ENCODE data around the gene RIT2.
"Not testable (repeated sequence)": the region's sequence is repeated elsewhere in the genome, so short reads cannot be mapped to it uniquely, and the experiment has no call there.

The RIT2 gene

GRCh38 chr18:42850174-42851083 is 265.1 kb downstream of the RIT2 start:
- DNase-seq (ENCODE audit: low read depth in 1 of 2, low spot score in 1 of 2) = no peak

- DNase-seq (ENCODE audit: low read depth in 1 of 2, low spot score in 1 of 2) = no peak
These were observed 276.1 kb downstream of the RIT2 start for GRCh38 chr18:42839408-42839807.

- DNase-seq (ENCODE audit: low read depth in 1 of 2, low spot score in 1 of 2) = no peak
These were observed 276.8 kb downstream of the RIT2 start for GRCh38 chr18:42838546-42839145.

DNA sequence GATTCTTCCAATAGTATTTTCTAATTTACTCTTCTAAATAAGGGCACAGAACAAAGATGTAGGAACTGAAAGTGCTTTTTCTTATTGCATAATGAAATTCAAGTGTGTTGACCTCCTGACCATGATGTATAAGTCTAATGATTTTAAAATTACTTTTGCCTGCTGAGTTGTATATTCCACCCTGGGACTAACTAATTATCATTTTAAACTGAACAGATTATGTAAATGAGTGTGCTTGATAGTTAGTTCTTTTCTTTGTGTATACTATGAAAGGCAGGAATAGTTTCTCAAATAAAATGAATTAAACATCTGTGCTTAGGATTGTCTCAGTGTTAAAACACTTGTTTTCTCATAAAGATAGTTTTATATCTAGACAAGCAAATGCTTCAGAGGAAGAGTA is 284.5 kb downstream of the RIT2 start:
- no peak for DNase-seq (ENCODE audit: low read depth in 1 of 2, low spot score in 1 of 2)

- no peak for DNase-seq (ENCODE audit: low read depth in 1 of 2, low spot score in 1 of 2)
These were observed 286.6 kb downstream of the RIT2 start for GRCh38 chr18:42828881-42829280.

DNA sequence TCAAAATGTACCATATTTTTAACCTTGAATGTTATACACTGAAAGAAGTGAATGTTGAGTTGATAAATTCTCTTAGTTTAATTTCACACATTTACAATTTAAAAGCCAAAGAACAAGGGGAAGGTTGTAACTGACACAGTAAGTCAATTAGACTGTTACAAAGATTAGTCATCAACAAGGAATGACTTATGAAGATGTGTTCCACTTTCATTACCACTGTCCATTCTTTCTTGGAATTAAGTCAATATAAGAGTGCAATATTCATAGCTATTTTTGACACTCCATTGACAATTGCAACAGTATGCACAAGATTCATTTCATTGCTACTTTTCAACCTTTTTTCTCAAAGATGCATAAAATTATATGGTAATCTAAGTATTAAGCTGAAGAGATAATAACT is 291.3 kb downstream of the RIT2 start:
- no peak for DNase-seq (ENCODE audit: low read depth in 1 of 2, low spot score in 1 of 2)

- DNase-seq (ENCODE audit: low read depth in 1 of 2, low spot score in 1 of 2) = no peak
These were observed 292.8 kb downstream of the RIT2 start for GRCh38 chr18:42822711-42823110.

- no peak for DNase-seq (ENCODE audit: low read depth in 1 of 2, low spot score in 1 of 2)
These were observed 294.0 kb downstream of the RIT2 start for GRCh38 chr18:42821492-42821891.

DNA sequence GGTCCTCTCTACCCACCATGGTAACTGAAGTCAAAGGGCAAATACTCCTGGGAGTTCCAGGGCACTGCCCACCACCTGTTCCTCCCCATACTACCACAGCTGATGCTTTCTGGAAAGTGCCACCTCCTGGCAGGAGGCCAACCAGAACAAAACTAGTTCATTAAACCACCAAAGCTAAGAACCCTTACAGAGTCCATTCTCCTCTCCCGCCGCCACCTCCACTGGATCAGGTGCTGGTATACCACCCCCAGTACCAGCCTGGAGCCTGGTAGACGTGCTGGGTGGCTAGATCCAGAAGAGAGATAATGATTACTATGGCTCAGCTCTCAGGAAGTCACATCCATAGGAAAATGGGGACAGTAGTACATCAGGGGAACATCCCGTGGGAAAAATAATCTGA is 300.9 kb downstream of the RIT2 start:
- DNase-seq (ENCODE audit: low read depth in 1 of 2, low spot score in 1 of 2) = no peak

DNA sequence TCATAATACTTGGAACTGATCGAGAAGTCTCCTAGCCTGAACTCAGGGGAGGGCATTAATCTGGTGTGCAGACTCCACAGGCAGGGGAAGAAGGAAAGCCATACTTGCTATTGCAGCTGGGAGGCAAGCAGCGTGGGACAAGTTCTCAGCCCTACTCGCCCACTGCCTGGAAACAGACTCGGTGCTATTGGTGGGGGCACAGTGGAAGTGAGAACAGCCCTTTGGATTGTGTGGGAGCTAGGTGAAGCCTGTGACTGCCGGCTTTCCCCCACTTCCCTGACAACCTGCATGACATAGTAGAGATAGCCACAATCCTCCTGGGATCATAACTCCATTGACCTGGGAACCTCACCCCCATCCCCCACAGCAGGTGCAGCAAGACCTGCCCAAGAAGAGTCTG is 301.3 kb downstream of the RIT2 start:
- DNase-seq (ENCODE audit: low read depth in 1 of 2, low spot score in 1 of 2) = no peak

DNA sequence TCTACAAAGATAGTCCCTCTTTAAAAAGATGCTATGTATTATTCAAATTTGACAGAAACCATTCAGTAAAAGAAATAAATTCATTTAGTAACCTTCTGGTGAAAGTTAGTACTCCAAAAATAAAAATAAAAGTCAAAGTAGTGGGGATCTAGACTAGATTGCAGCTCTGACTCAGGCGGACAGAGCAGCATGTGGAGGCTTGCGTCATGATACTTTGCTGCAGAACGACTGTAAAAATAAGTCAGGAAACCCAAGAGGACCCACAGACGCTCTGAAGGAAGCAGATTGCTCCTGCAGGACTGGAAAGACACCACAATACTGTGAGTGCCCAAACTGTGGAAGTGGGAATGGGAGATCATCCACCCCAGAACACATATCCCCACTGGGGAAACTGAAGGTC is 301.9 kb downstream of the RIT2 start:
- no peak for DNase-seq (ENCODE audit: low read depth in 1 of 2, low spot score in 1 of 2)

DNA sequence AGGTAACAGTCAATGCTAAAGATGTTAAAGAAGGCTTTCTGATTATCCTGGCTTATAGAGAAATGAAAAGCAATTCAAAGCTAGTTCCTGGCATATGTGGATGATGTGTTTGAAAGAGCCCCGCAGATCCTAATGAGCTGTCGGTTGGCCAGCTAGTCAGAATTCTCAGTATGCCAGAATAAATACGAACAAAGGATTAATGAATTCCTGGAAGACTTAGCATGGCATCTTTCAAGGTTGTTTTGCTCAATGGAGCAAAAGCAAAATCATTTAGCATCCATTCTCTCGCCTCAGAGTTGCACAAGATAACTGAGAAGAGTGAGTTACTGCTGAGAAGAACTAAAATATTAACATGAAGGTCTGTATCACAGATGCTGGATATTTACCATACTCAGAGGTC is 307.6 kb downstream of the RIT2 start:
- no peak for DNase-seq (ENCODE audit: low read depth in 1 of 2, low spot score in 1 of 2)

DNA sequence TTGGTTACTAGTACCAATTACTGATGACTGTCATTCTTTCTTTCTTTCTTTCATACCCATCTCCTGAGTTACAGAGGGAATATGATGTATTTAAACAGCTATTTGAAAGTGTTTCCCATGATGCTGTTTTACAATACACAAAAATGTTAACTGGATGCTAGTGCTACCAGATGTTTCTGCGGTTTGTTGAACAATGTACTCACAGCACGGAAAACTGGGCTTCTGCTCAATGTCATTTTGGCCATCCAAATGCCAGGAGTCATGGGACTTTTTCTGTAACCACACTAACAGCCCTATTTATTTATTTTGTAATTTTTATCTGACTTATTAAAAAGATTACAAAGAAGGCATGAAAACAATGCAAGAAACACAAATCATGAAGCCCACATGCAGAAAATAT is 313.8 kb downstream of the RIT2 start:
- DNase-seq (ENCODE audit: low read depth in 1 of 2, low spot score in 1 of 2) = no peak

- DNase-seq (ENCODE audit: low read depth in 1 of 2, low spot score in 1 of 2) = no peak
These were observed 316.8 kb downstream of the RIT2 start for GRCh38 chr18:42798606-42799170.

DNA sequence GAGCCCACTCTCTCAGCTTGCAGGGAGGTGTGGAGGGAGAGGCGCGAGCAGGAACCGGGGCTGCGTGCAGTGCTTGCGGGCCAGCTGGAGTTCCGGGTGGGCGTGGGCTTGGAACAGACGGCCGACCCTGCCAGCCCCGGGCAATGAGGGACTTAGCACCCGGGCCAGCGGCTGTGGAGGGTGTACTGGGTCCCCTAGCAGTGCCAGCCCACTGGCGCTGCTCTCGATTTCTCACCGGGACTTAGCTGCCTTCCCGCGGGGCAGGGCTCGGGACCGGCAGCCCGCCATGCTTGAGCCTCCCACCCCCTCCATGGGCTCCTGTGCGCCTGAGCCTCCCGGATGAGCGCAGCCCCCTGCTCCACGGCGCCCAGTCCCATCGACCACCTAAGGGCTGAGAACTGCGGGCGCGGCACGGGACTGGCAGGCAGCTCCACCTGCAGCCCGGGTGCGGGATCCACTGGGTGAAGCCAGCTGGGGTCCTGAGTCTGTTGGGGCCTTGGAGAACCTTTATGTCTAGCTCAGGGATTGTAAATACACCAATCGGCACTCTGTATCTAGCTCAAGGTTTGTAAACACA is 320.2 kb downstream of the RIT2 start:
- DNase-seq (ENCODE audit: low read depth in 1 of 2, low spot score in 1 of 2) = not testable (repeated sequence)

DNA sequence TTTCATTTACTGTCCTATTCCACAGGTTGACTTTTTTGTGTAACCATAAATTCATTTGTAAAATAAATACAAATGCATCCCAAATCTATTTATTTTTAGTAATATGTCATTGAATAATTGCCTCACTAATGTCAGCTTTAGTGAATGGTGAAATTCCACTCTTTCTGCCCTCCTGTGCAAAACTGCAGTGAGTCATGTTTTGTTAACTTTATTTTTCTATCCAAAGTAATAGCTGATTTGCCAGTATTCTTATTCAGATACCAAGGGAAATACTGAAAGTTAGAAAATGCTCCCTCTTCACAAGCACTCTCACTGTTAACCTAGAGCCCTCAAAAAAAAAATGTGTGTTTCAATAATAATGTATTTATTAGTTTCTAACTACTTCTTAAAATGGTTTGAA is 322.8 kb downstream of the RIT2 start:
- DNase-seq (ENCODE audit: low read depth in 1 of 2, low spot score in 1 of 2) = no peak

DNA sequence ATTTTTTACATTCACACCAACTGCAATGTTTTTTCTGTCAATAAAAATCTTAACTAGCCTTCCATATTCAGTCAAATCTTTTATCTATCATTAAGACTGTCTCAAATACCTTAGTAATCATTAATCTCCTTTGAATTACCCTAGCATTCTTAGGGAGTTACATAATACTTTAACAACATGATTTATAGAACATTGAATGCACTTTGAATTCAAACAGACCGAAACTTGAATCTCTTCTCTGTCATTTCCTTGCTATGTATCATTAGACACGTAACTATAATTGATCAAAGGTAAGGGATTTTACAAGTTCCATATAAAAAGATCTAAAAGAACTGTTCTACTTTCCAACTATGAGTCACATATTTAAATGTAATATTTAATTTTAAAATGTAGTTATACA is 330.9 kb downstream of the RIT2 start:
- DNase-seq (ENCODE audit: low read depth in 1 of 2, low spot score in 1 of 2) = no peak

DNA sequence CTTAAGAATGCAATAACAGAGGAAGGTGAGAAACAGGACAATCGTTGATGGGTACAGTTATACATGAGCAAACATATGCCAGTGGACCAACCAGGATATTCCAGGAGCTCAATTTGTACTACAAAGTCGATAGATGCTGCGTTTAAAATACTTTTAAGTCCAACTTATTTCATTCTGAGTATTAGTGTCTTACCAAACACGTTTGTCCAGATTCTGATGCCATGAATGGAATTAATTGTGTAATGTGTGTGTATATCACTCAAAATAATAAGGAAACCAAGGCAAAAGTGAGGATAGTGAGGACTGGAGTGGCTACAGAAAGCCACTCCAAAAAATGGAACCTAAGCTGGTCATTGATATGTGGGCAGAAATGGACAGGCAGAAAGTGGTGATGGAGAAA is 332.6 kb downstream of the RIT2 start:
- DNase-seq (ENCODE audit: low read depth in 1 of 2, low spot score in 1 of 2) = no peak

DNA sequence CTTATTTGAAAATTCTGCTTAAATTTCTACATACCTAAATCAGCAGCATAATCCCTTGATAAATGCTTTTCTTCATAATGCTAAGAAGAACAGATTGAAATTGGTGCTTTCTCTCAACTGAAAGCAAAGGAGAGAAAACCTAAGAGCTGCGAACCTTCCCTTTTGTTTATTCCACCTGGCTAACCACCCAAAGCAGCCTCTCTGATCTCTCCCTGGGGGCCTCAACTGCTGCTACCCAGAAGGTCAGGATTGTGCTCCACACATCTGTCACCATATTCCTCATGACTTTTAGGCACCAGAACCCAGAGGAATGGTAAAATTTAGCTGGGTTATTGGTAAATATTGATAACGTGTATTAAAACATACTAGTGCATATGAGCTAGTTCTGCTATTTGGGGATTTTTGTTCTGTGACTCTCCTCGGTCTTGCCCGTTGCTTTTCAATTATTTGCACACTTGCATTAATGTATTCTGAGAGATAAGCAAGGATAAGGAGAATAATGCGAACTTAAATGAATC is 334.1 kb downstream of the RIT2 start:
- DNase-seq (ENCODE audit: low read depth in 1 of 2, low spot score in 1 of 2) = no peak

- no peak for DNase-seq (ENCODE audit: low read depth in 1 of 2, low spot score in 1 of 2)
These were observed 335.3 kb downstream of the RIT2 start for GRCh38 chr18:42780171-42780570.

DNA sequence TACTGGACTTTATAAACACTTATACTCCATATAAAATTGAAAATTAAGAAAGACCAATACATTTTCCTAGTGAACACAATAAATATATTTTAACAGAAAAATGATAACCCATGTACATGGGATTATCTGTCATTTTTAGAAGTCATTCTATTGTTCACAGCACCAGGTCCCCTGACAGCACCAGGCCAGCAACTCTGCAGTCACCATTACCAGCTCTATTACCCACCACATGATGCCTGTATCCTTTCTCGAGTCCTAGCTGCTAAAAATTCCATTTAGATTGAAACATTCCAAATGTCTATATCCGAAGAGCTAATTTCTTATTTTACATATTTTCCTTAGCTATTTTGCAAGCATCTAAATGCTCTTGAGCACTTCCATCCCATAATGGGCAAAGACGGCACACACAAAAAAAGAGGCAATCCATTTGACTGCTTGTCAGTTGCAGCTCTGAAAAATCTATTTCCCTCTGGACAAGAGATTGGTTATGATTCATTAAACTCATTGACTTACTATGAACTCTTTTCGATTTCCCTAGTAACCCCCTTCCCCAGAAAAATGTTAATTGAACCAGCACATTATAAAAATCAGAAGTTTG is 336.9 kb downstream of the RIT2 start:
- no peak for DNase-seq (ENCODE audit: low read depth in 1 of 2, low spot score in 1 of 2)

Data from stimulated activated CD4-positive, alpha-beta T cell treated with anti-CD3 and anti-CD28 coated beads, Interleukin-15, amount 100 ng/mL, for 1 hour (primary cell).